ENCODE measurements around the gene FBLN5.
"Not testable (repeated sequence)": the region's sequence is repeated elsewhere in the genome, so short reads cannot be mapped to it uniquely, and the experiment has no call there.

Gene FBLN5

DNA sequence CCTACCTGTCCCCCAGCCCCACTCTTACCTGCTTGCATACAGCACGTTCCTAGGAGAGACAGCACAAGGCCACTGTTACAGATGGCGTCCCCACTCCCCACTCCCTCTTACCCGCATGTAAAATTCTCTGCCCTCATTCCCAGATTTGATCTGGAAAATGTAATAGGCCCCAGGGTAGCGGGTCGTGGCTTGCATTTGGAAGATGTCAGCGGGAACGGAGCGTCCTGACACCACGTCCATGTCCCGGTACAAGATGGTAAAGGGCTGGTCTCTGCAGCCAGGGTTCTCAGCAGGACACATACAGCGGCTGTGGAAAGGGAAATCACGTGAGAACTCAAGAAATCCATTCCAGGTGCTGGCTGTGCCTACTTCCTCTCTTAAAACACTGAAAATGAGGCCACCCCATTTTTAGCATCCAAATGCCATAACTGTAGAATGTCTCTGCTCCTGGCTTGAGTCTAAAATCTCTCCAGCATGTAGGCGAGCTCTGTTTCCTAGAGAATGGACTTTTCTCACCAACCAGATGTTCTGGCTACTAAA is 70.0 kb downstream of the FBLN5 start:
- H3K36me3 ChIP-seq (ENCODE audit: control insufficient read depth, insufficient read depth, low read length) = no peaks in the 10 kb centered on the region
- no peaks in the 10 kb centered on the region for H3K27me3 ChIP-seq (ENCODE audit: control insufficient read depth, insufficient read depth, low read length)
- H3K4me1 ChIP-seq (ENCODE audit: control insufficient read depth, insufficient read depth, low read length) = no peaks in the 10 kb centered on the region
- no peak overlapping the region for H3K4me3 ChIP-seq (ENCODE audit: low read depth, low read length)
- H3K9ac ChIP-seq (ENCODE audit: low read depth, low read length) = no peak overlapping the region
- no peaks in the 10 kb centered on the region for H3K9me3 ChIP-seq (ENCODE audit: control insufficient read depth, insufficient read depth, low read length)

DNA sequence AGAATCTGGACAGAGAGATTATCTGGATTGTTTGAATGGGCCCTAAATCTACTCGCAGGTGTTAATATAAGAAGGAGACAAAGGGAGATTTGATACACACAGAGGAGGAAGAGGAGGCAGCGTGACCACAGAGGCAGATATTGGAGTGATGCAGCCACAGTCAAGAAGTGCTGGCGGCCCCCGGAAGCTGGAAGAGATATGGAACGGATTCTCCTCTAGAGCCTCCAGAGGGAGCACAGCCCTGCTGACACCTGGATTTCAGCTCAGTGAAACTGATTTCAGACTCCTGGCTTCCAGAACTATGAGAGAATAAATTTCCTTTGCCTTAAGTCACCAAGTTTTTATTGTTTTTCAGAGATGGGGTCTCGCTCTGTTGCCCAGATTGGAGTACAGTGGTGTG is 71.0 kb downstream of the FBLN5 start:
- Histone ChIP-seq H3K36me3 (ENCODE audit: control insufficient read depth, insufficient read depth, low read length) (no peaks in the 10 kb centered on the region), H3K9me3 (ENCODE audit: control insufficient read depth, insufficient read depth, low read length) (no peaks in the 10 kb centered on the region), H3K27me3 (ENCODE audit: control insufficient read depth, insufficient read depth, low read length) (no peaks in the 10 kb centered on the region), H3K9ac (ENCODE audit: low read depth, low read length) (no peak overlapping the region), H3K4me1 (ENCODE audit: control insufficient read depth, insufficient read depth, low read length) (no peaks in the 10 kb centered on the region), H3K4me3 (ENCODE audit: low read depth, low read length) (no peak overlapping the region)

DNA sequence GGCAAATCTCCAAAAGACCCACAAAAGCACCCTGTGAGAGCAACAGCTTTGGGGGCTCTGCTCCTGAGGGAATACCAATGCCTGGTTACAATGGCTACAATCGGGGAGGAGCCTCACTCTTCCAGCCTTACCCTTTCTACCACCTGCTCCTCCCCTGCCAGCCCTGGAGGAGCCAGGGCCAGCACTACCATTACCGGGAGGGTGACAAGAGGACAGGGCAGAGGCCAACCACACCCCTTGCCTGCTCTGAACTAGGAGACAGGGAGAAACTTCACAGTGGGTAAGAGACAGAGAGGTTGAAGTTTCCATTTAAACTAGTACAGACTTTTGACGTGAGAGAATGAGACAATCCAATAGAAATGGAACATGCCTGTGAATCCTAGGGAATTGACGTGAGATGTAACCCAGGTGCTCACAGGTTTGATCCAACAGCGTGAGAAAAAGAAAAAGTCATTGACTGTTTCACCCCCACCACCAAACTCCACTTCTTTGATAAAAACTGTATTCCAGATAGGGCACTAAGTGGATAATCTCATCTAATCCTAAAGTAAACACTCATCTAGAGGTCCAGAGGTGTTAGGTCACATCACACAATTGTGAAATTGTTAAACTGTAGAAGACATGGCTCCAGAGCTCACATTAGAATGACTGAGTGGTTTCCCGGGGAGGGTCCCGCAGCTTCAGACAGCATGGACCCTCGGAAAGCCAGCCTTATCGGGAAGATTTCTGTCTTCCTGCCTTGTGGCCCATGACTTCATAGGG is 71.8 kb downstream of the FBLN5 start:
- Histone ChIP-seq H3K4me1 (ENCODE audit: control insufficient read depth, insufficient read depth, low read length) (no peaks in the 10 kb centered on the region), H3K27me3 (ENCODE audit: control insufficient read depth, insufficient read depth, low read length) (no peaks in the 10 kb centered on the region), H3K9ac (ENCODE audit: low read depth, low read length) (no peak overlapping the region), H3K36me3 (ENCODE audit: control insufficient read depth, insufficient read depth, low read length) (no peaks in the 10 kb centered on the region), H3K9me3 (ENCODE audit: control insufficient read depth, insufficient read depth, low read length) (no peaks in the 10 kb centered on the region), H3K4me3 (ENCODE audit: low read depth, low read length) (no peak overlapping the region)

GRCh38 chr14:91873471-91874415 is 73.8 kb downstream of the FBLN5 start:
- Histone ChIP-seq H3K9ac (ENCODE audit: low read depth, low read length) (no peak overlapping the region), H3K4me3 (ENCODE audit: low read depth, low read length) (no peak overlapping the region), H3K9me3 (ENCODE audit: control insufficient read depth, insufficient read depth, low read length) (no peaks in the 10 kb centered on the region), H3K27me3 (ENCODE audit: control insufficient read depth, insufficient read depth, low read length) (no peaks in the 10 kb centered on the region), H3K4me1 (ENCODE audit: control insufficient read depth, insufficient read depth, low read length) (peaks cover 2% of the 10 kb centered on the region), H3K36me3 (ENCODE audit: control insufficient read depth, insufficient read depth, low read length) (no peaks in the 10 kb centered on the region)

GRCh38 chr14:91872517-91873470 is 74.7 kb downstream of the FBLN5 start:
- no peaks in the 10 kb centered on the region for H3K36me3 ChIP-seq (ENCODE audit: control insufficient read depth, insufficient read depth, low read length)
- no peak overlapping the region for H3K9ac ChIP-seq (ENCODE audit: low read depth, low read length)
- H3K4me3 ChIP-seq (ENCODE audit: low read depth, low read length) = no peak overlapping the region
- H3K4me1 ChIP-seq (ENCODE audit: control insufficient read depth, insufficient read depth, low read length) = peaks cover 2% of the 10 kb centered on the region
- H3K27me3 ChIP-seq (ENCODE audit: control insufficient read depth, insufficient read depth, low read length) = no peaks in the 10 kb centered on the region
- H3K9me3 ChIP-seq (ENCODE audit: control insufficient read depth, insufficient read depth, low read length) = no peaks in the 10 kb centered on the region

DNA sequence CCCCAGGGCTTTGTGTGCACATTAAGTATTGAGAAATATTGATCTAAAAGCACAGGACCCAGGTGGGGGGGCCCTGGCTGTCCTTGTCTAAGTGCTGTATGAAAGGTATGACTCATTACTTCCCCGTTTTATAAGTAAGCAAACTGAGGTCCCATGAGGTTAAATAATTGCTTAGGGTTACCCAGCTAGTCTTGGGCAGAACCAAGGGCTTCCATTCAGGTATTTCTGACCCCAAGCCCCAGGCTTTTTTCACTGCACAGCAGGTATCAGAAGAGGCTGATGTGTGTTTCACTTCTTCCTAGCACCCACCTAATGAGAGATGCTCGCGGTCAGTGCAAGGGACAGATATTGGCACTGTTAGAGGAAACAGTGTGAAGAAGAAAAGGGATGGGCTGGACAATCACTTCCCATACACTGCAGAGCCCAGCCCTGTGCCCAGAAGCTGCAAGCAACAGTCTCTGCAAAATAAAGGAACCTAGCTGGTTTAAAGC is 75.4 kb downstream of the FBLN5 start:
- Histone ChIP-seq H3K36me3 (ENCODE audit: control insufficient read depth, insufficient read depth, low read length) (no peaks in the 10 kb centered on the region), H3K4me1 (ENCODE audit: control insufficient read depth, insufficient read depth, low read length) (peaks cover 2% of the 10 kb centered on the region)

GRCh38 chr14:91871401-91871800 is 76.1 kb downstream of the FBLN5 start:
- H3K4me3 ChIP-seq (ENCODE audit: low read depth, low read length); H3K4me1 ChIP-seq (ENCODE audit: control insufficient read depth, insufficient read depth, low read length); H3K9ac ChIP-seq (ENCODE audit: low read depth, low read length); H3K36me3 ChIP-seq (ENCODE audit: control insufficient read depth, insufficient read depth, low read length); H3K27me3 ChIP-seq (ENCODE audit: control insufficient read depth, insufficient read depth, low read length); H3K9me3 ChIP-seq (ENCODE audit: control insufficient read depth, insufficient read depth, low read length): not testable (repeated sequence)

More for the DNA sequence above, 75.4 kb downstream of the FBLN5 start:
- H3K4me3 ChIP-seq (ENCODE audit: low read depth, low read length) = no peak overlapping the region
- no peaks in the 10 kb centered on the region for H3K9me3 ChIP-seq (ENCODE audit: control insufficient read depth, insufficient read depth, low read length)
- H3K27me3 ChIP-seq (ENCODE audit: control insufficient read depth, insufficient read depth, low read length) = no peaks in the 10 kb centered on the region
- no peak overlapping the region for H3K9ac ChIP-seq (ENCODE audit: low read depth, low read length)

DNA sequence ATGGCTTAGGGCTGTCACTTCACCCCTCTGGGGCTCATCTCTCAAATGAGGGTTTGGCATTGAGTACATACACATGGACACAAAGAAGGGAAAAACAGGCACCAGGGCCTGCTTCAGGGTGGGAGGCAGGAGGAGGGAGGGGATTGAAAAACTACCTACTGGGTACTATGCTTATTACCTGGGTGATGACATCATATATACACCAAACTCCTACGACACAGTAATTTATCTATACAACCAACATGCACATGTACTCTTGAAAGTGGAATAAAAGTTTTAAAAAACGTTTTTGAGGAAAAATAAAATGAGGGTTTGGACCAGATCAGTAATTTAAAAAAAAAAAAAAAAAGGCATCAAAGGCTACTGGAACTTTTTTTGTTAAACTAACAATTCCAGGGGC is 76.6 kb downstream of the FBLN5 start:
- Histone ChIP-seq H3K36me3 (ENCODE audit: control insufficient read depth, insufficient read depth, low read length) (no peaks in the 10 kb centered on the region), H3K4me1 (ENCODE audit: control insufficient read depth, insufficient read depth, low read length) (peaks cover 2% of the 10 kb centered on the region), H3K4me3 (ENCODE audit: low read depth, low read length) (no peak overlapping the region), H3K9me3 (ENCODE audit: control insufficient read depth, insufficient read depth, low read length) (no peaks in the 10 kb centered on the region), H3K9ac (ENCODE audit: low read depth, low read length) (no peak overlapping the region), H3K27me3 (ENCODE audit: control insufficient read depth, insufficient read depth, low read length) (no peaks in the 10 kb centered on the region)

- H3K9me3 ChIP-seq (ENCODE audit: control insufficient read depth, insufficient read depth, low read length) = no peaks in the 10 kb centered on the region
- H3K9ac ChIP-seq (ENCODE audit: low read depth, low read length) = no peak overlapping the region
- no peaks in the 10 kb centered on the region for H3K27me3 ChIP-seq (ENCODE audit: control insufficient read depth, insufficient read depth, low read length)
- no peak overlapping the region for H3K4me3 ChIP-seq (ENCODE audit: low read depth, low read length)
- peaks cover 2% of the 10 kb centered on the region for H3K4me1 ChIP-seq (ENCODE audit: control insufficient read depth, insufficient read depth, low read length)
- H3K36me3 ChIP-seq (ENCODE audit: control insufficient read depth, insufficient read depth, low read length) = no peaks in the 10 kb centered on the region
Measured at GRCh38 chr14:91870001-91870400, 77.5 kb downstream of the FBLN5 start.

- H3K4me1 ChIP-seq (ENCODE audit: control insufficient read depth, insufficient read depth, low read length) = peaks cover 2% of the 10 kb centered on the region
- H3K27me3 ChIP-seq (ENCODE audit: control insufficient read depth, insufficient read depth, low read length) = no peaks in the 10 kb centered on the region
- no peak overlapping the region for H3K9ac ChIP-seq (ENCODE audit: low read depth, low read length)
- no peaks in the 10 kb centered on the region for H3K36me3 ChIP-seq (ENCODE audit: control insufficient read depth, insufficient read depth, low read length)
- no peak overlapping the region for H3K4me3 ChIP-seq (ENCODE audit: low read depth, low read length)
- H3K9me3 ChIP-seq (ENCODE audit: control insufficient read depth, insufficient read depth, low read length) = no peaks in the 10 kb centered on the region
Measured at GRCh38 chr14:91869556-91869955, 77.9 kb downstream of the FBLN5 start.
